WTC11 (cell line): ENCODE measurements around the gene RTKN2.

Experiments used
- TF ChIP-seq, protein P1 (sequence below): fragments of 200-600 bp; IDR thresholded peaks from 2 replicates; pipeline ENCODE4 v1.8.0; 2022; ENCODE audit warnings: antibody characterized with exemption
- TF ChIP-seq, protein P2 (sequence below): sonication (generic); formaldehyde crosslinking; IDR thresholded peaks from 2 replicates; pipeline ENCODE4 v1.8.1; 2022; ENCODE audit warnings: missing genetic modification reagents, borderline replicate concordance

GRCh38 chr10:62185919-62186692 is 82.5 kb downstream of the RTKN2 start:
- TF ChIP-seq, protein P1, sequence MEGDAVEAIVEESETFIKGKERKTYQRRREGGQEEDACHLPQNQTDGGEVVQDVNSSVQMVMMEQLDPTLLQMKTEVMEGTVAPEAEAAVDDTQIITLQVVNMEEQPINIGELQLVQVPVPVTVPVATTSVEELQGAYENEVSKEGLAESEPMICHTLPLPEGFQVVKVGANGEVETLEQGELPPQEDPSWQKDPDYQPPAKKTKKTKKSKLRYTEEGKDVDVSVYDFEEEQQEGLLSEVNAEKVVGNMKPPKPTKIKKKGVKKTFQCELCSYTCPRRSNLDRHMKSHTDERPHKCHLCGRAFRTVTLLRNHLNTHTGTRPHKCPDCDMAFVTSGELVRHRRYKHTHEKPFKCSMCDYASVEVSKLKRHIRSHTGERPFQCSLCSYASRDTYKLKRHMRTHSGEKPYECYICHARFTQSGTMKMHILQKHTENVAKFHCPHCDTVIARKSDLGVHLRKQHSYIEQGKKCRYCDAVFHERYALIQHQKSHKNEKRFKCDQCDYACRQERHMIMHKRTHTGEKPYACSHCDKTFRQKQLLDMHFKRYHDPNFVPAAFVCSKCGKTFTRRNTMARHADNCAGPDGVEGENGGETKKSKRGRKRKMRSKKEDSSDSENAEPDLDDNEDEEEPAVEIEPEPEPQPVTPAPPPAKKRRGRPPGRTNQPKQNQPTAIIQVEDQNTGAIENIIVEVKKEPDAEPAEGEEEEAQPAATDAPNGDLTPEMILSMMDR, result no peak
- TF ChIP-seq, protein P2, sequence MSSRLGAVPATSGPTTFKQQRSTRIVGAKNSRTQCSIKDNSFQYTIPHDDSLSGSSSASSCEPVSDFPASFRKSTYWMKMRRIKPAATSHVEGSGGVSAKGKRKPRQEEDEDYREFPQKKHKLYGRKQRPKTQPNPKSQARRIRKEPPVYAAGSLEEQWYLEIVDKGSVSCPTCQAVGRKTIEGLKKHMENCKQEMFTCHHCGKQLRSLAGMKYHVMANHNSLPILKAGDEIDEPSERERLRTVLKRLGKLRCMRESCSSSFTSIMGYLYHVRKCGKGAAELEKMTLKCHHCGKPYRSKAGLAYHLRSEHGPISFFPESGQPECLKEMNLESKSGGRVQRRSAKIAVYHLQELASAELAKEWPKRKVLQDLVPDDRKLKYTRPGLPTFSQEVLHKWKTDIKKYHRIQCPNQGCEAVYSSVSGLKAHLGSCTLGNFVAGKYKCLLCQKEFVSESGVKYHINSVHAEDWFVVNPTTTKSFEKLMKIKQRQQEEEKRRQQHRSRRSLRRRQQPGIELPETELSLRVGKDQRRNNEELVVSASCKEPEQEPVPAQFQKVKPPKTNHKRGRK (CRISPR knock-in tag), result no peak
